Measurements from ENCODE around the gene TERT. TPM values are rescaled to one million over a fixed set of nuclear protein-coding genes. Genes with fewer than 3 reads are reported as not detected.
"Not testable (repeated sequence)": the region's sequence is repeated elsewhere in the genome, so short reads cannot be mapped to it uniquely, and the experiment has no call there.

TERT gene
- total and polyA plus RNA-seq, 2 experiments from 2014 or later: 0.08 TPM; not detected in 1

DNA sequence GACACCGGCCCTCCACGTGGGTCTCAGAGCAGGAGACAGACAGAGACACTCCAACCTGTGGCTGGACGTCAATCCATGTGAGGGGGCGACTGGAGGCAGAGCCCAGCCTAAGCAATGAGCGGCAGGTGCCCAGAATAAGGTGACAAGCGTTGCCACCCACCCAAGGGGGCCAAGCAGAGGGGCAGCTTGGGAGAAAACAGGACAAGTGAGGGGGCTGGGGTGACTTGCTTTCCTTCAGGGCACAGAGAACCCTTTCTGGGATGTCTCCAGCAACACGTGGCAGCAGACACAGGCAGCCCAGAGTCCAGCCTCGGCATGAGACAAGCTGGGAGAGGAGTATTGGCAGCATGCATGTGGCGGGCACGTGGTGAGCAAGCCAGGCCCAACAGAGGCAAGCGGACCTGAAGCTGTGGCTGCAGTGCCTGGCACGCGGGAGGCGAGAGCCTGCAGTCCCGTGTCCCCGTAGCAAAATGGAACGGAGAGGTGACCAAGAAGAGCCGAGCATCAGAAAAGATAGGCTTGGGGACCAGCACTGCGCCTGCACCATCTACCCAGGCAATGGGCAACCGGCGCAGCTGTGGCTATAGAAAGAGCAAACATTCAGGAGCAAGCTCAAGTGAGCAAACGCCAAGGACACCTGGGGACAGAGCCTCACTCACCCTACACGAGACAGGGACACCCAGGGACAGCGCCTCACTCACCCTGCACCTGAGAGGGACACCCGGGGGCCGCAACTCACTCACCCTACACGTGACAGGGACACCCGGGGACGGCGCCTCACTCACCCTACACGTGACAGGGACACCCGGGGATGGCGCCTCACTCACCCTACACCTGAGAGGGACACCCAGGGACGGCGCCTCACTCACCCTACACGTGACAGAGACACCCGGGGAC is 6.2 kb downstream of the TERT start:
- WGBS (ENCODE audit: low lambda C conversion rate, missing lambda C conversion rate): 94% methylated on average over 25 of the region's 37 CpGs
- DNase-seq (ENCODE audit: low spot score): no peak

DNA sequence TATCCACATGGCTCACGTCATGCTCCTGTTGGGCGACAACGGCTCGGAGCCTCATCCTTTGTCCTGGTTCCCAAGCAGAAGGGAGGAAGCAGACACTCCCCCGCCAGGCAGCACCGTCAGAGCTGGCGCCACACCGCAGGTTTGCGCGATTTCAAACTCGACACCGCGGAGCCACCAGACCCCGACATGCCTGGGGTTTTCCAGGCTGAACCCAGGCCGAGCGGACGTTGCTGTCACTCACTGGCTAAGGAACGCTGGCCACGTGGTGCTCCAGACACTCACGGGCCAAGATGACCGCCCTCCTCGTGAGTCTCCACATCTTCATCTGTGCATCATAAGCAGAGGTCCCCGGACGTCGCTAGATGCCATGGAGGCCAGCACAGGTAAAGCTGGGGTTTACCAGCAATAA is 9.0 kb downstream of the TERT start:
- H3K4me3 ChIP-seq: no peak overlapping the region
- H4K20me1 ChIP-seq (ENCODE audit: insufficient read depth, poor library complexity, severe bottlenecking): no peaks in the 10 kb centered on the region
- no peak overlapping the region for H3K4me2 ChIP-seq

More for the DNA sequence above, 6.2 kb downstream of the TERT start:
- no peak overlapping the region for H2AFZ ChIP-seq
- H3K27ac ChIP-seq: no peak overlapping the region
- H3K36me3 ChIP-seq (replicated peaks; ENCODE audit: insufficient read depth, low read depth): no peaks in the 10 kb centered on the region
- H3K9me3 ChIP-seq (ENCODE audit: low read depth): no peaks in the 10 kb centered on the region
- TF ChIP-seq EZH2 (IDR thresholded peaks at IDR 0.05; ENCODE audit: borderline replicate concordance) (no peak), EZH2phosphoT487 (IDR thresholded peaks at IDR 0.05; ENCODE audit: low read depth, severe bottlenecking, unreplicated experiment) (no peak)
- TF ChIP-seq, protein P1, sequence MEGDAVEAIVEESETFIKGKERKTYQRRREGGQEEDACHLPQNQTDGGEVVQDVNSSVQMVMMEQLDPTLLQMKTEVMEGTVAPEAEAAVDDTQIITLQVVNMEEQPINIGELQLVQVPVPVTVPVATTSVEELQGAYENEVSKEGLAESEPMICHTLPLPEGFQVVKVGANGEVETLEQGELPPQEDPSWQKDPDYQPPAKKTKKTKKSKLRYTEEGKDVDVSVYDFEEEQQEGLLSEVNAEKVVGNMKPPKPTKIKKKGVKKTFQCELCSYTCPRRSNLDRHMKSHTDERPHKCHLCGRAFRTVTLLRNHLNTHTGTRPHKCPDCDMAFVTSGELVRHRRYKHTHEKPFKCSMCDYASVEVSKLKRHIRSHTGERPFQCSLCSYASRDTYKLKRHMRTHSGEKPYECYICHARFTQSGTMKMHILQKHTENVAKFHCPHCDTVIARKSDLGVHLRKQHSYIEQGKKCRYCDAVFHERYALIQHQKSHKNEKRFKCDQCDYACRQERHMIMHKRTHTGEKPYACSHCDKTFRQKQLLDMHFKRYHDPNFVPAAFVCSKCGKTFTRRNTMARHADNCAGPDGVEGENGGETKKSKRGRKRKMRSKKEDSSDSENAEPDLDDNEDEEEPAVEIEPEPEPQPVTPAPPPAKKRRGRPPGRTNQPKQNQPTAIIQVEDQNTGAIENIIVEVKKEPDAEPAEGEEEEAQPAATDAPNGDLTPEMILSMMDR (IDR thresholded peaks at IDR 0.05; ENCODE audit: poor library complexity): no peak
- H3K9me2 ChIP-seq (replicated peaks; ENCODE audit: insufficient read depth): no peaks in the 10 kb centered on the region
- no peaks in the 10 kb centered on the region for H4K20me1 ChIP-seq (ENCODE audit: insufficient read depth, poor library complexity, severe bottlenecking)
- H3K79me2 ChIP-seq: no peaks in the 10 kb centered on the region
- H3K4me3 ChIP-seq: no peak overlapping the region
- no peaks in the 10 kb centered on the region for H3K4me1 ChIP-seq (ENCODE audit: insufficient read depth)
- peaks cover 2% of the 10 kb centered on the region for H3K27me3 ChIP-seq
- H3K4me2 ChIP-seq: no peak overlapping the region

DNA sequence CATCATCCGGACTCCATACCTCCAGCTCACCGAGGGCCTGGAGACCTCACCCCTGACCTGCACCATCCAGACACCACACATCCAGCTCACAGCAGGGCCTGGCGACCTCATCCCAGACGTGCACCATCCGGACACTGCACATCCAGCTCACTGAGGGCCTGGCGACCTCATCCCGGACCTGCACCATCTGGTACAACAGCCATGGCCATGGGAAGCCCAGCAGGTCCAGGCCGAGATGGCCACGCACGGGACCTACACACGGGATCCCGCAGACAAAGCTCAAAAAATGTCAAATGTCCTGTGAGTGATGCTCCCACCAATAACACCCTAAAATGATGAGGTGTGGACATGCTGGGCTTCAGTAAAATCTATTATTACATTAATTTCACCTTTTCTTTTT is 9.7 kb downstream of the TERT start:
- H3K36me3 ChIP-seq (replicated peaks; ENCODE audit: insufficient read depth, low read depth): no peaks in the 10 kb centered on the region
- TF ChIP-seq EZH2 (IDR thresholded peaks at IDR 0.05; ENCODE audit: borderline replicate concordance) (no peak), EZH2phosphoT487 (IDR thresholded peaks at IDR 0.05; ENCODE audit: low read depth, severe bottlenecking, unreplicated experiment) (no peak)
- TF ChIP-seq, protein P1 (IDR thresholded peaks at IDR 0.05; ENCODE audit: poor library complexity): no peak
- no peaks in the 10 kb centered on the region for H3K9me3 ChIP-seq (ENCODE audit: low read depth)
- H3K27me3 ChIP-seq: no peaks in the 10 kb centered on the region
- no peaks in the 10 kb centered on the region for H4K20me1 ChIP-seq (ENCODE audit: insufficient read depth, poor library complexity, severe bottlenecking)
- no peak overlapping the region for H3K4me2 ChIP-seq
- no peak overlapping the region for H2AFZ ChIP-seq
- H3K79me2 ChIP-seq: no peaks in the 10 kb centered on the region
- DNase-seq (ENCODE audit: low spot score): no peak
- H3K4me3 ChIP-seq: no peak overlapping the region
- no peaks in the 10 kb centered on the region for H3K9me2 ChIP-seq (replicated peaks; ENCODE audit: insufficient read depth)
- 98% methylated on average over 10 of the region's 12 CpGs for WGBS (ENCODE audit: low lambda C conversion rate, missing lambda C conversion rate)
- H3K4me1 ChIP-seq (ENCODE audit: insufficient read depth): no peaks in the 10 kb centered on the region
- no peak overlapping the region for H3K27ac ChIP-seq

More for the DNA sequence above, 9.0 kb downstream of the TERT start:
- no peak overlapping the region for H3K27ac ChIP-seq
- H3K9me3 ChIP-seq (ENCODE audit: low read depth): no peaks in the 10 kb centered on the region
- H2AFZ ChIP-seq: no peak overlapping the region
- no peaks in the 10 kb centered on the region for H3K36me3 ChIP-seq (replicated peaks; ENCODE audit: insufficient read depth, low read depth)
- H3K79me2 ChIP-seq: no peaks in the 10 kb centered on the region
- no peaks in the 10 kb centered on the region for H3K27me3 ChIP-seq
- TF ChIP-seq, protein P1 (IDR thresholded peaks at IDR 0.05; ENCODE audit: poor library complexity): no peak
- TF ChIP-seq EZH2 (IDR thresholded peaks at IDR 0.05; ENCODE audit: borderline replicate concordance) (no peak), EZH2phosphoT487 (IDR thresholded peaks at IDR 0.05; ENCODE audit: low read depth, severe bottlenecking, unreplicated experiment) (no peak)
- no peaks in the 10 kb centered on the region for H3K4me1 ChIP-seq (ENCODE audit: insufficient read depth)
- DNase-seq (ENCODE audit: low spot score): no peak
- 96% methylated on average over 25 of the region's 25 CpGs for WGBS (ENCODE audit: low lambda C conversion rate, missing lambda C conversion rate)
- H3K9me2 ChIP-seq (replicated peaks; ENCODE audit: insufficient read depth): no peaks in the 10 kb centered on the region

DNA sequence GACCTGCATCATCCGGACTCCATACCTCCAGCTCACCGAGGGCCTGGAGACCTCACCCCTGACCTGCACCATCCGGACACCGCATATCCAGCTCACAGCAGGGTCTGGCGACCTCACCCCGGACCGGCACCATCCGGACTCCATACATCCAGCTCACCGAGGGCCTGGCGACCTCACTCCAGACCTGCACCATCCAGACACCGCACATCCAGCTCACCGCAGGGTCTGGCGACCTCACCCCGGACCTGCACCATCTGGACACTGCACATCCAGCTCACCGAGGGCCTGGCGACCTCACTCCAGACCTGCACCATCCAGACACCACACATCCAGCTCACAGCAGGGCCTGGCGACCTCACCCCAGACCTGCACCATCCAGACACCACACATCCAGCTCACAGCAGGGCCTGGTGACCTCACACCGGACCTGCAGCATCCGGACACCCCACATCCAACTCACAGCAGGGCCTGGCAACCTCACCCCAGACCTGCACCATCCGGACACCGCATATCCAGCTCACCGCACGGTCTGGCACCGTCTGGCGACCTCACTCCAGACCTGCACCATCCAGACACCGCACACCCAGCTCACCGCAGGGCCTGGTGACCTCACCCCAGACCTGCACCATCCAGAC is 10.4 kb downstream of the TERT start:
- not testable (repeated sequence) for H3K27me3 ChIP-seq; H3K79me2 ChIP-seq; H3K4me3 ChIP-seq; H2AFZ ChIP-seq; H3K27ac ChIP-seq; H3K4me2 ChIP-seq; H3K9me2 ChIP-seq (replicated peaks; ENCODE audit: insufficient read depth); H3K4me1 ChIP-seq (ENCODE audit: insufficient read depth); H3K9me3 ChIP-seq (ENCODE audit: low read depth); H4K20me1 ChIP-seq (ENCODE audit: insufficient read depth, poor library complexity, severe bottlenecking); H3K36me3 ChIP-seq (replicated peaks; ENCODE audit: insufficient read depth, low read depth); DNase-seq (ENCODE audit: low spot score)
- 93% methylated on average over 26 of the region's 27 CpGs for WGBS (ENCODE audit: low lambda C conversion rate, missing lambda C conversion rate)

DNA sequence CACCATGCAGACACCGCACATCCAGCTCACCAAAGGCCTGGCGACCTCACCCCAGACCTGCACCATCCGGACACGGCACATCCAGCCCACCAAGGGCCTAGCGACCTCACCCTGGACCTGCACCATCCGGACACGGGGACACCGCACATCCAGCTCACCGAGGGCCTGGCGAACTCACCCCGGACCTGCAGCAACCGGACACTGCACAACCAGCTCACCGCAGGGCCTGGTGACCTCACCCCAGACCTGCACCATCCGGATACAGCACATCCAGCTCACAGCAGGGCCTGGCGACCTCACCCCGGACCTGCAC is 11.2 kb downstream of the TERT start:
- not testable (repeated sequence) for H4K20me1 ChIP-seq (ENCODE audit: insufficient read depth, poor library complexity, severe bottlenecking); H3K79me2 ChIP-seq; DNase-seq (ENCODE audit: low spot score); H3K4me1 ChIP-seq (ENCODE audit: insufficient read depth); H3K4me3 ChIP-seq; H3K4me2 ChIP-seq; H2AFZ ChIP-seq; H3K27me3 ChIP-seq; H3K9me3 ChIP-seq (ENCODE audit: low read depth); H3K9me2 ChIP-seq (replicated peaks; ENCODE audit: insufficient read depth); H3K36me3 ChIP-seq (replicated peaks; ENCODE audit: insufficient read depth, low read depth); H3K27ac ChIP-seq
- 100% methylated on average over 7 of the region's 16 CpGs for WGBS (ENCODE audit: low lambda C conversion rate, missing lambda C conversion rate)

Data from hepatocyte (in vitro differentiated cells).